Kidney capillary endothelial cell (primary cell): Measurements from ENCODE around the gene LIPF.
"Not testable (repeated sequence)": the region's sequence is repeated elsewhere in the genome, so short reads cannot be mapped to it uniquely, and the experiment has no call there.

Source experiments
- DNase-seq: peaks from one replicate; pipeline ENCODE4 v3.0.0-alpha.2; 2018; ENCODE audit warnings: low spot score

The LIPF gene

GRCh38 chr10:88676283-88677060 lies 12.2 kb downstream of the LIPF start:
- no peak for DNase-seq

GRCh38 chr10:88680958-88681357 lies 16.7 kb downstream of the LIPF start:
- DNase-seq: no peak

GRCh38 chr10:88682491-88682890 lies 18.2 kb downstream of the LIPF start:
- no peak for DNase-seq

GRCh38 chr10:88687853-88688467 lies 23.7 kb downstream of the LIPF start:
- DNase-seq: peak; percentile 33

- DNase-seq: no peak
Measured at GRCh38 chr10:88689366-88689765, 25.1 kb downstream of the LIPF start.

GRCh38 chr10:88693392-88694020 lies 29.3 kb downstream of the LIPF start:
- DNase-seq: no peak

- DNase-seq: no peak
Measured at GRCh38 chr10:88702848-88703597, 38.8 kb downstream of the LIPF start.

GRCh38 chr10:88705958-88706357 lies 41.7 kb downstream of the LIPF start, which contains the start of gene LIPK:
Gene LIPK (plus strand): TSS chr10:88706249. CDS start chr10:88724544, 18,295 bp downstream.
- DNase-seq: no peak

GRCh38 chr10:88707429-88708155 lies 43.4 kb downstream of the LIPF start:
- peak; percentile 48 for DNase-seq

GRCh38 chr10:88709361-88709760 lies 45.1 kb downstream of the LIPF start:
- not testable (repeated sequence) for DNase-seq

- DNase-seq: no peak
Measured at GRCh38 chr10:88715517-88715916, 51.3 kb downstream of the LIPF start.

GRCh38 chr10:88721392-88721791 lies 57.1 kb downstream of the LIPF start:
- DNase-seq: no peak

GRCh38 chr10:88725798-88726197 lies 61.6 kb downstream of the LIPF start:
- no peak for DNase-seq

GRCh38 chr10:88728107-88728763 lies 64.0 kb downstream of the LIPF start:
- DNase-seq: no peak
